GM21526 (cell line): Measurements from ENCODE around the gene DNAJB5.
"Not testable (repeated sequence)": the region's sequence is repeated elsewhere in the genome, so short reads cannot be mapped to it uniquely, and the experiment has no call there.

ENCODE experiments used
- ATAC-seq: cut with Tn5 transposase; IDR thresholded peaks from one replicate; pipeline ENCODE4 v1.9.1; 2021; ENCODE audit warnings: moderate library complexity; ENCODE audit not compliant: unreplicated experiment, low FRiP score

The DNAJB5 gene

GRCh38 chr9:34989003-34989945, at the start of gene DNAJB5:
Gene DNAJB5 (plus strand): TSS chr9:34989745. CDS start chr9:34990631, 886 bp downstream.
- ATAC-seq = peak; percentile 91

GRCh38 chr9:34939989-34940388, 49.6 kb upstream of the DNAJB5 start:
- ATAC-seq = not testable (repeated sequence)

- ATAC-seq = no peak
Measured at GRCh38 chr9:34948451-34948850, 41.1 kb upstream of the DNAJB5 start.

- ATAC-seq = no peak
Measured at GRCh38 chr9:34954225-34954624, 35.3 kb upstream of the DNAJB5 start.

- not testable (repeated sequence) for ATAC-seq
Measured at GRCh38 chr9:34956066-34956465, 33.5 kb upstream of the DNAJB5 start.

- ATAC-seq = peak; percentile 50
Measured at GRCh38 chr9:34956648-34957047, 32.9 kb upstream of the DNAJB5 start.

GRCh38 chr9:34957492-34958410, 31.8 kb upstream of the DNAJB5 start, which contains the start of gene PHF24:
Gene PHF24 (plus strand): TSS chr9:34958285. CDS start chr9:34971299, 13,014 bp downstream.
- ATAC-seq = no peak

GRCh38 chr9:34958411-34958982, 31.0 kb upstream of the DNAJB5 start:
- ATAC-seq = no peak

- ATAC-seq = no peak
Measured at GRCh38 chr9:34959461-34959860, 30.1 kb upstream of the DNAJB5 start.

GRCh38 chr9:34961574-34962490, 27.7 kb upstream of the DNAJB5 start:
- ATAC-seq = no peak

- no peak for ATAC-seq
Measured at GRCh38 chr9:34962546-34962945, 27.0 kb upstream of the DNAJB5 start.

- ATAC-seq = no peak
Measured at GRCh38 chr9:34963552-34963951, 26.0 kb upstream of the DNAJB5 start.

GRCh38 chr9:34964458-34964857, 25.1 kb upstream of the DNAJB5 start:
- no peak for ATAC-seq

- ATAC-seq = no peak
Measured at GRCh38 chr9:34971146-34971811, 18.3 kb upstream of the DNAJB5 start.

- ATAC-seq = no peak
Measured at GRCh38 chr9:34974664-34975063, 14.9 kb upstream of the DNAJB5 start.

GRCh38 chr9:34976441-34976840, 13.1 kb upstream of the DNAJB5 start:
- ATAC-seq = no peak

GRCh38 chr9:34976992-34977391, 12.6 kb upstream of the DNAJB5 start:
- ATAC-seq = no peak

- ATAC-seq = no peak
Measured at GRCh38 chr9:34980181-34980761, 9.3 kb upstream of the DNAJB5 start.

GRCh38 chr9:34982361-34982760, 7.2 kb upstream of the DNAJB5 start:
- no peak for ATAC-seq
